ENCODE results near the gene SYNE1. TPM values are rescaled to one million over a fixed set of nuclear protein-coding genes. Genes with fewer than 3 reads are reported as not detected.

Gene SYNE1
- total and polyA plus RNA-seq, 2 of the 8 experiments (the other 6 are each of a cell fraction or from before 2014, with no cell fraction given): 2.8 to 5.5 TPM

DNA sequence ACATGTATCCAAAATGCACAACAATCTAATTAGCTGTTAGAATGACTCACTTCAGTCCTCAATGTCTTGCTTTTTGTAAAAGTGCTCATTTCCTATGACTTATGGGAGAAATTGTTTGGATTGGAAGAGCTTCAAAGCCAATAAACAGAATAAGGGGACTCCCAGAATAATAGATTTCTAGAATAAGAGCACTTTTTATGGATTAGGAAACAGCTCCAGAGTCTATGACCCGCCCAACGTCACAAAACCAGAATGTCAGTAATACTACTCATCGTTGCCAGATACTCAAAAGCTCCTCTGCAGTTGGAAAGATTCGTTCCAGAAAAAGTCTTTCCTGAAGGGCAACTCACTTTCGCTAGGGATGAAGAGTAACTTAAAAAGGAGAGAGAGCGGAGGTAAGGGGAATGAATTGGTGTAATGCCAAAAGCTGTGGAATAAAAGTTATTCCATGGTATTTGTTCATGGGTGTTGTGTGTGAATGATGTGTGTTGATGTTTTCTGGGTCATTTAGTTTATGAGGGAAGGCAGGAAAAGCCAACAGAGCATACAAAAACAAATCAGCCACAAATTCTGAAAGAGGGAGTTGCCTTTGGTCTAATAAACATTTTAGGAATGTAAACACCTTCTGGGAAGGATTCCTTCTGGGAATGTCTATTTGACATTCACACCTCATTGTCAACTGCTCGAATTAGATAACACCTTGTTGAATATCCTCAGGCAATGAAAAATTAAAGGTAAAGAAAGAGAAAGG lies 64.6 kb downstream of the SYNE1 start:
- Histone ChIP-seq H2BK120ac (replicated peaks; ENCODE audit: low read depth, low read length) (no peak overlapping the region), H3K4me2 (ENCODE audit: insufficient read depth in 1 of 2, low read depth in 2 of 2, low read length in 2 of 2) (no peak overlapping the region), H4K8ac (ENCODE audit: extremely low read depth, insufficient read depth, low read length) (no peak overlapping the region), H2BK12ac (ENCODE audit: low read depth, low read length) (no peak overlapping the region), H3K36me3 (ENCODE audit: control insufficient read depth in 2 of 4, insufficient read depth in 4 of 4, low read length in 3 of 4) (no peaks in the 10 kb centered on the region), H4K20me1 (replicated peaks in 1 of 2; ENCODE audit: control insufficient read depth in 1 of 2, insufficient read depth in 2 of 2, low read length in 2 of 2) (no peaks in the 10 kb centered on the region), H3K23ac (ENCODE audit: insufficient read length) (no peak overlapping the region), H3K79me1 (ENCODE audit: low read depth, low read length) (no peaks in the 10 kb centered on the region), H3K79me2 (ENCODE audit: control insufficient read depth in 1 of 2, insufficient read depth in 2 of 2, low read length in 2 of 2) (no peaks in the 10 kb centered on the region), H3K9me3 (ENCODE audit: insufficient read depth in 2 of 2, low read depth in 1 of 2, low read length in 1 of 2) (no peaks in the 10 kb centered on the region), H3K18ac (ENCODE audit: extremely low read depth, low read length) (no peak overlapping the region), H3K27ac (ENCODE audit: low read depth, low read length) (no peak overlapping the region), H2BK15ac (ENCODE audit: low read length) (no peak overlapping the region), H3K4ac (replicated peaks; ENCODE audit: insufficient read length, low read depth, low read length) (no peak overlapping the region), H3K27me3 (replicated peaks in 1 of 4; ENCODE audit: control insufficient read depth in 3 of 4, extremely low read depth in 1 of 4, insufficient read depth in 3 of 4, low read length in 3 of 4) (no peaks in the 10 kb centered on the region), H4K5ac (ENCODE audit: insufficient read length, low read depth, low read length) (no peak overlapping the region), H4K91ac (replicated peaks; ENCODE audit: insufficient read length, low read length) (no peak overlapping the region), H3K4me3 (ENCODE audit: extremely low read depth in 1 of 4, insufficient read depth in 2 of 4, low read depth in 3 of 4, low read length in 4 of 4) (no peak overlapping the region), H2BK5ac (ENCODE audit: low read depth, low read length) (no peak overlapping the region), H3K56ac (replicated peaks; ENCODE audit: insufficient read length, low read depth, low read length) (no peak overlapping the region), H3K14ac (ENCODE audit: insufficient read length) (no peak overlapping the region), H3K9ac (replicated peaks in 1 of 4; ENCODE audit: extremely low read depth in 1 of 4, low read depth in 3 of 4, low read length in 3 of 4) (no peak overlapping the region), H3K4me1 (replicated peaks in 1 of 4; ENCODE audit: control insufficient read depth in 3 of 4, insufficient read depth in 4 of 4, low read length in 3 of 4) (no peaks in the 10 kb centered on the region; a peak in 2 of 7 replicates), H2BK20ac (ENCODE audit: low read length) (no peak overlapping the region), H3K23me2 (ENCODE audit: low read depth, low read length) (no peaks in the 10 kb centered on the region), H2AFZ (ENCODE audit: low read length) (no peak overlapping the region), H2AK5ac (ENCODE audit: low read depth, low read length) (no peak overlapping the region)
- 87% methylated on average over 7 of the region's 7 CpGs; no CpG with 5 or more reads in 1 of the 2 experiments for WGBS, 2 experiments (ENCODE audit: extremely low coverage in 1 of 2, insufficient coverage in 1 of 2, insufficient read length in 1 of 2, insufficient replicate concordance in 2 of 2, low coverage in 1 of 2, low lambda C conversion rate in 2 of 2, missing lambda C conversion rate in 1 of 2)
- POLR2A ChIA-PET (ENCODE audit: partially characterized antibody): no interaction called here
- DNase-seq (ENCODE audit: low read depth in 1 of 2, low spot score in 2 of 2) (no peak), FAIRE-seq (no peak)
- CTCF ChIA-PET (ENCODE audit: partially characterized antibody): interaction anchor here (1.0 kb wide), 1 partner anchor 101 kb away, joined by 3 read pairs; no protein-coding TSS in a partner anchor
- TF ChIP-seq ATF3 (IDR thresholded peaks at IDR 0.05; ENCODE audit: insufficient read depth, low read depth, low read length) (no peak), POLR2AphosphoS5 (IDR thresholded peaks at IDR 0.05; ENCODE audit: low read depth, low read length) (no peak), KDM4A (IDR thresholded peaks at IDR 0.05; ENCODE audit: low read depth, low read length, severe bottlenecking) (no peak), RNF2 (IDR thresholded peaks at IDR 0.05; ENCODE audit: borderline replicate concordance, low read depth, low read length, missing control alignments, poor library complexity, severe bottlenecking) (no peak), TBP (IDR thresholded peaks at IDR 0.05; ENCODE audit: low read depth, low read length) (no peak), MAX (IDR thresholded peaks at IDR 0.05) (no peak), POU5F1 (IDR thresholded peaks at IDR 0.05; ENCODE audit: low read depth, low read length) (no peak), SAP30 (IDR thresholded peaks at IDR 0.05; ENCODE audit: insufficient read depth, insufficient replicate concordance, low read length) (no peak), FOSL1 (IDR thresholded peaks at IDR 0.05; ENCODE audit: insufficient read depth, low read depth, low read length) (no peak), USF2 (IDR thresholded peaks at IDR 0.05; ENCODE audit: low read length) (no peak)

Measured in H1 (cell line).